GM20000 (cell line): ENCODE measurements around the gene PSPH.
"Not testable (repeated sequence)": the region's sequence is repeated elsewhere in the genome, so short reads cannot be mapped to it uniquely, and the experiment has no call there.

ENCODE experiments used
- DNase-seq: peaks from one replicate; pipeline ENCODE4 v3.0.0; 2012; ENCODE audit warnings: low spot score
- CTCF ChIP-seq: IDR thresholded peaks from 2 replicates; pipeline ENCODE4 v1.5.1; 2012; ENCODE audit warnings: mild to moderate bottlenecking, control low read depth; ENCODE audit errors: extremely low read depth, missing control alignments

Gene PSPH

GRCh38 chr7:56051339-56052191 is at the start of gene PSPH, which contains the start of gene CCT6A:
PSPH (minus strand) TSS chr7:56051444; CDS start chr7:56021212, 30,232 bp downstream.
CCT6A (plus strand) TSS chr7:56051765; CDS start chr7:56051849, 84 bp downstream.
- no peak for TF ChIP-seq CTCF
- DNase-seq: peak; percentile 96

DNA sequence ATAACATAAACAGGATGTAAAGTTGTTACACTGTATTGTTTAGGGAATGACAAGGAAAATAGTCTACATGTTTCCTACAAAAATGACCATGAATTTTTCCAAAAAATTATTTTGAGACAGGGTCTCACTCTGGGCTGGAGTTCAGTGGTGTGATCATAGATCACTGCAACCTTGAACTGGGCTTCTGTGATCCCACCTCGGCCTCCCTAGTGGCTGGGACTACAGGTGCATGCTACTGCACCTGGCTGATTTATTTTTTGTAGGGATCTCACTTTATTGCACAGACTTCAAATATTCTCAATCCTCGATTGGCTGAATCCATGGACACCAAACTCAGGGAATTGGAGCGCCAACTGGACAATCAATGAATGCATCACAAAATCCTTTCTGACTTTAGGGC is 48.4 kb upstream of the PSPH start:
- no peak for DNase-seq
- TF ChIP-seq CTCF: no peak

DNA sequence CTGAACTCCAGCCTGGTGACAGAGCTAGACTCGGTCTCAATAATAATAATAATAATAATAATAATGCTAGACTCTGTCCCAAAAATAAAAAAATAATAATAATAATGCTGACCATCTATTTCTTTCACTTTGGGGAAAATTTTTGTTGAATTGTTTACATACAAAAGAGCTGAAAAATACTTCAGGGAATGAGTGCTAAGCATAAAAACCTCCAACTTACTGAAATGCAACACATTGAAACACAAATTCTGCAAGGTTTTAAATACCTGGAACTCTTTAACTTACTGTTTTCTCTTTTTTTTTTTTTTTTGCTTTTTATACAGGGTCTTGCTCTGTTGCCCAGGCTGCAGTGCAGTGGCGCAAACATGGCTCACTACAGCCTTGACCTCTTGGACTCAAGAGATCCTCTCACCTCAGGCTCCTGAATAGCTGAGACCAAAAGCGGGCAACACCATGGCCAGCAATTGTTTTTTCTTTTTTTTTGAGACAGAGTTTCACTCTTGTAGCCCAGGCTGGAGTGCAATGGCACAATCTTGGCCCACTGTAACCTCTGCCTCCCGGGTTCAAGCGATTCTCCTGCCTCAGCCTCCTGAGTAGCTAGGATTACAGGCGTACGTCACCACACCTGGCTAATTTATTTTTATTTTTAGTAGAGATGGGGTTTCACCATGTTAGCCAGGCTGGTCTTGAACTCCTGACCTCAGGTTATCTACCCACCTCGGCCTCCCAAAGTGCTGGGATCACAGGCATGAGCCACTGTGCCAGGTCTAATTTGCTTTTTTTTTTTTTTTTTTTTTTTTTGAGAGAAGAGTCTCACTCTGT is 47.2 kb upstream of the PSPH start:
- DNase-seq: not testable (repeated sequence)

DNA sequence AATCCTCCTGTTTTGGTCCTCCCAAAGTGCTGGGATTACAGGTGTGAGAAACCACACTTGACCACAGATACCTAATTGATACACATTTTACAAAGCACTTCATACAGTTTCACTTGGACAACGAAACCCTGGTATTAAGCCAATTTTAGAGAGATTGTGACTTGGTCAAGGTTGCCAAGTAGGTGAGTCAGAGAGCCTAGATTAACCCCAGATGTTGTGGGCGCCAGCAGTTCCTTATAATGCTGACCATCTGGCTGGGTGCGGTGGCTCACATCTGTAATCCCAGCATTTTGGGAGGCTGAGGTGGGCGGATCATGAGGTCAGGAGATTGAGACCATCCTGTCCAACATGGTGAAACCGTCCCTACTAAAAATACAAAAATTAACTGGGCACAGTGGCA is 46.5 kb upstream of the PSPH start:
- no peak for TF ChIP-seq CTCF
- DNase-seq: no peak

DNA sequence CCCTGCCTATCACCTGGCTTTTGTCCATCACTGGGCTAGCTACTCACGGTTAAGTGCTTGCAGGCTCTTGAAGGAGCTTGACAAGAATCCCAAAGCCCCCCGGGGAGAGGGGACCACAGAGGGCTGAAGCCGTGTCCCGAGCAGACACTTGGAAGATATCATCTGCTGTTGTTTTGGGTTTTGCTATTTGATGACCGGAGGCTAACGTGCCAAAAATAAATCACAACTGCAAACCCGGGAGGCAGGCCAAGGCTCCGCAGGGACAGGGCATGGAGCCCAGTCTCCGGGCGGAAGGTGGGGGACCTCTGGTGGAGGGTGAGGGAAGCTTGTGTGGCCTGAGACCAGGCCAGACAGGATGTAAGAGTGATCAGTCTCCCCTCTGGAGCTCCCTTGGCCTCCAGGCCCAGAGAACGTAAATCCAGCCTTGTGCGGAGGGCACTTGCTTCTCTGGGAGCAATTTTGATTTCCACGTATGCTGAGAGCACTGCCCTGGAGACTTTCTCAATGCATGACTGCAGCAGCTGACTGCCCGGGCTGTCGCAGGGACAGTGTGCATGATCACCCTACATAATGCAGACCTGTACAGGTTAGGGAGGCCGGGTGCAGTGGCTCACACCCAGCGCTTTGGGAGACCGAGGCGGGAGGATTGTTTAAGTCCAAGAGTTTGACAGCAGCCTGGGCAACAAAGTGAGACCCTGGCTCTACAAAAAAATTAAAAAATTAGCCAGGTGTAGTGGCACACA is 41.7 kb upstream of the PSPH start, which contains the start of gene PHKG1:
Gene PHKG1, minus strand, starts transcription at position 164 of the 743 bp plus-strand sequence. CDS start 4,011 bp downstream, outside the sequence.
- DNase-seq: no peak

DNA sequence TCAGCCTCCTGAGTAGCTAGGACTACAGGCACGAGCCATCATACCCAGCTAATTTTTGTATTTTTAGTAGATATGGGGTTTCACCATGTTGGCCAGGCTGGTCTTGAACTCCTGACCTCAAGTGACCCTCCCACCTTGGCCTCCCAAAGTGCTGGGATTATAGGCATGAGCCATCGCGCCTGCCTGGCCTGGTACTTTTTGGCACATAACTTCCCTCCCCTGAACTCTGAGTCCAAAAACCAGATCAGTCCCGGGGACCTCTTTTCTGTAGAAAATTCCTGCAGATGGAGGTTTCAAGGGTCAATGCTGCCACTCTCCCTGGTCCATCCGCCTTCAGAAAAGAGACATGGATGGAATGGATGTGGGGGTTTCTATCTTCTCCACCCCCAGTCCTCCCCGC is 41.1 kb upstream of the PSPH start:
- not testable (repeated sequence) for DNase-seq

More for the DNA sequence above, 41.7 kb upstream of the PSPH start, which contains the start of gene PHKG1:
- no peak for TF ChIP-seq CTCF

GRCh38 chr7:56091591-56091990 is 40.3 kb upstream of the PSPH start:
- TF ChIP-seq CTCF: no peak
- DNase-seq: no peak

GRCh38 chr7:56087445-56087844 is 36.2 kb upstream of the PSPH start:
- no peak for DNase-seq
- TF ChIP-seq CTCF: no peak
